Panc1 (cell line): ENCODE results near the gene COL10A1. TPM values are rescaled to one million over a fixed set of nuclear protein-coding genes. Genes with fewer than 3 reads are reported as not detected.

Experiments used
- ATAC-seq: fragments of 200-7000 bp; cut with Tn5 transposase; 2 replicates; pipeline ENCODE4 v1.9.1; 2020; ENCODE audit warnings: mild to moderate bottlenecking, moderate library complexity
- BruUV-seq: library from RNA; stranded (reverse); fragments of 400-500 nt; replicated peaks from 2 replicates; lab custom pipeline; 2021; lab: Mats Ljungman, UMichigan
- CTCF ChIA-PET: fragments of 300-600 bp; sonication (Branson Sonifier 250); formaldehyde crosslinking; loops from one replicate; lab custom pipeline; 2022; ENCODE audit warnings: antibody characterized with exemption; lab: Charles Lee
- POLR2A ChIA-PET: fragments of 300-600 bp; sonication (Branson Sonifier 250); formaldehyde crosslinking; loops from one replicate; lab custom pipeline; 2022; ENCODE audit warnings: antibody characterized with exemption; lab: Charles Lee
- DNase-seq: peaks from one replicate; pipeline ENCODE4 v3.0.0-alpha.2; 2010; ENCODE audit warnings: low read depth, low spot score
- H3K27ac ChIP-seq: 2 replicates; pipeline ENCODE4 v1.5.1; 2011; ENCODE audit warnings: mild to moderate bottlenecking, low read length, inconsistent platforms
- H3K27me3 ChIP-seq: fragments of 200-500 bp; sonication (Bioruptor generic); 2 replicates; pipeline ENCODE4 v1.6.0; 2014; ENCODE audit warnings: low read length, inconsistent platforms; ENCODE audit not compliant: control insufficient read depth, insufficient read depth
- H3K36me3 ChIP-seq: fragments of 200-500 bp; sonication (Bioruptor generic); 2 replicates; pipeline ENCODE4 v1.5.1; 2014; ENCODE audit warnings: inconsistent platforms, mild to moderate bottlenecking, low read length, moderate library complexity; ENCODE audit not compliant: control insufficient read depth, insufficient read depth
- H3K4me1 ChIP-seq: 2 replicates; pipeline ENCODE4 v1.5.1; 2011; ENCODE audit warnings: inconsistent platforms, mild to moderate bottlenecking, low read length, moderate library complexity; ENCODE audit not compliant: control insufficient read depth, insufficient read depth
- H3K4me3 ChIP-seq, 2 experiments: 2 replicates each; pipeline ENCODE4 v1.5.1; 2011 to 2012; ENCODE audit warnings: low read depth in 2 of 2, low read length in 2 of 2, mild to moderate bottlenecking in 2 of 2, inconsistent platforms in 1 of 2, moderate library complexity in 1 of 2
- H3K9me3 ChIP-seq: fragments of 200-500 bp; sonication (Bioruptor generic); 2 replicates; pipeline ENCODE4 v1.5.1; 2014; ENCODE audit warnings: low read depth, mild to moderate bottlenecking, inconsistent platforms, low read length, moderate library complexity; ENCODE audit not compliant: control insufficient read depth, insufficient read depth
- CTCF ChIP-seq: fragments of 450-650 bp; IDR thresholded peaks from 2 replicates; pipeline ENCODE4 v1.5.1; 2017; ENCODE audit warnings: mild to moderate bottlenecking
- POLR2AphosphoS5 ChIP-seq: IDR thresholded peaks from 2 replicates; pipeline ENCODE4 v1.6.1; 2012; ENCODE audit warnings: mild to moderate bottlenecking, low read depth, low read length, moderate library complexity
- SIN3A ChIP-seq: IDR thresholded peaks from 2 replicates; pipeline ENCODE4 v1.6.1; 2012; ENCODE audit warnings: low read depth, mild to moderate bottlenecking, low read length, moderate library complexity, borderline replicate concordance; ENCODE audit not compliant: insufficient read depth
- TCF7L2 ChIP-seq: IDR thresholded peaks from 2 replicates; pipeline ENCODE4 v1.6.1; 2011; ENCODE audit warnings: mild to moderate bottlenecking, low read depth, low read length, inconsistent platforms
- in situ Hi-C: cut with HindIII; loops from 2 replicates; pipeline ENCODE4 v1.10.0; 2016; ENCODE audit warnings: low sequenced_read_pairs, low pct_unique_long_range_greater_than_20kb
- intact Hi-C: fragments of 100-400 bp; cut with micrococcal nuclease; formaldehyde crosslinking; loops from one replicate; pipeline ENCODE4 v1.10.0; 2022; ENCODE audit not compliant: unreplicated experiment
- total RNA-seq: library from RNA; stranded (reverse); gene quantifications from one replicate; pipeline ENCODE4 v1.2.1, GENCODE V29; 2021; ENCODE audit not compliant: unreplicated experiment
- TF ChIP-seq, protein P1 (sequence below), 2 experiments: IDR thresholded peaks; 2 replicates each; pipeline ENCODE4 v1.6.1; 2011 to 2012; ENCODE audit warnings: low read depth in 2 of 2, control low read depth in 1 of 2, low read length in 1 of 2, mild to moderate bottlenecking in 1 of 2, moderate library complexity in 1 of 2; ENCODE audit not compliant: insufficient read depth in 1 of 2

COL10A1 gene
- total RNA-seq, 1 experiment from 2014 or later: not detected

DNA sequence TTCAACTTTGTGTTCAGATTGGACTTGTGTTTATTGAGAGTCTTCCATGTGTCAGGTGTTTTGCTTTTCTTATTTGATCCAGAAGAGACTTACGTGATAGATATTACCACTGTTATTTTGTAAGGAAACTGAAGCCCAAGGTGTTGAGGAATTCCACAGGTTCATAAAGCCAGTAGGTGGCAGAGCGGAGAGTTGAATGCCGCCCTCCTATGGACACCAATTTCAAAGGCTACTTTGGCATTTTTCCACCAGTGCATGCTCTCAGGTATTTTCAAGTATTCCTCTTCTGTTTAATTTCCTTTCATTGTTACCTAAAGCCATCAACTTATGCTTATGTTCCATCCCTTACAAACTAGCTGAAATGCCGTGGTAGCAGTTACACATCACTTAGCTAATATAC, 14.0 kb upstream of the COL10A1 start:
- intact Hi-C loops (no loop called here), in situ Hi-C loops (no loop called here)
- H3K36me3 ChIP-seq: no peaks in the 10 kb centered on the region; the same call in 1 of the 2 replicates
- no peaks in the 10 kb centered on the region for H3K4me1 ChIP-seq
- TF ChIP-seq, protein P1, sequence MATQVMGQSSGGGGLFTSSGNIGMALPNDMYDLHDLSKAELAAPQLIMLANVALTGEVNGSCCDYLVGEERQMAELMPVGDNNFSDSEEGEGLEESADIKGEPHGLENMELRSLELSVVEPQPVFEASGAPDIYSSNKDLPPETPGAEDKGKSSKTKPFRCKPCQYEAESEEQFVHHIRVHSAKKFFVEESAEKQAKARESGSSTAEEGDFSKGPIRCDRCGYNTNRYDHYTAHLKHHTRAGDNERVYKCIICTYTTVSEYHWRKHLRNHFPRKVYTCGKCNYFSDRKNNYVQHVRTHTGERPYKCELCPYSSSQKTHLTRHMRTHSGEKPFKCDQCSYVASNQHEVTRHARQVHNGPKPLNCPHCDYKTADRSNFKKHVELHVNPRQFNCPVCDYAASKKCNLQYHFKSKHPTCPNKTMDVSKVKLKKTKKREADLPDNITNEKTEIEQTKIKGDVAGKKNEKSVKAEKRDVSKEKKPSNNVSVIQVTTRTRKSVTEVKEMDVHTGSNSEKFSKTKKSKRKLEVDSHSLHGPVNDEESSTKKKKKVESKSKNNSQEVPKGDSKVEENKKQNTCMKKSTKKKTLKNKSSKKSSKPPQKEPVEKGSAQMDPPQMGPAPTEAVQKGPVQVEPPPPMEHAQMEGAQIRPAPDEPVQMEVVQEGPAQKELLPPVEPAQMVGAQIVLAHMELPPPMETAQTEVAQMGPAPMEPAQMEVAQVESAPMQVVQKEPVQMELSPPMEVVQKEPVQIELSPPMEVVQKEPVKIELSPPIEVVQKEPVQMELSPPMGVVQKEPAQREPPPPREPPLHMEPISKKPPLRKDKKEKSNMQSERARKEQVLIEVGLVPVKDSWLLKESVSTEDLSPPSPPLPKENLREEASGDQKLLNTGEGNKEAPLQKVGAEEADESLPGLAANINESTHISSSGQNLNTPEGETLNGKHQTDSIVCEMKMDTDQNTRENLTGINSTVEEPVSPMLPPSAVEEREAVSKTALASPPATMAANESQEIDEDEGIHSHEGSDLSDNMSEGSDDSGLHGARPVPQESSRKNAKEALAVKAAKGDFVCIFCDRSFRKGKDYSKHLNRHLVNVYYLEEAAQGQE (IDR thresholded peaks at IDR 0.05; ENCODE audit: insufficient read depth in 1 of 2, low read depth in 2 of 2, low read length in 1 of 2): no peak
- TF ChIP-seq CTCF: peak; percentile 67
- ChIA-PET POLR2A (no interaction called here), CTCF (no interaction called here)
- ATAC-seq (no peak; the same call in 1 of the 2 replicates), DNase-seq (no peak)
- BruUV-seq: no TSS peak
- no peaks in the 10 kb centered on the region for H3K9me3 ChIP-seq
- no peak overlapping the region for H3K4me3 ChIP-seq
- H3K27ac ChIP-seq: no peak overlapping the region
- H3K27me3 ChIP-seq: no peaks in the 10 kb centered on the region

- no peak overlapping the region for H3K4me3 ChIP-seq
- no TSS peak for BruUV-seq
Measured at GRCh38 chr6:116136933-116137340, 11.0 kb upstream of the COL10A1 start.

More at GRCh38 chr6:116136933-116137340, 11.0 kb upstream of the COL10A1 start:
- H3K9me3 ChIP-seq: no peaks in the 10 kb centered on the region
- intact Hi-C loops: no loop called here
- H3K27me3 ChIP-seq: no peaks in the 10 kb centered on the region
- H3K27ac ChIP-seq: no peak overlapping the region
- in situ Hi-C loops: no loop called here
- no peaks in the 10 kb centered on the region for H3K4me1 ChIP-seq
- no peaks in the 10 kb centered on the region; the same call in 1 of the 2 replicates for H3K36me3 ChIP-seq
- DNase-seq: no peak
- TF ChIP-seq CTCF: no peak
- no peak for TF ChIP-seq TCF7L2
- TF ChIP-seq POLR2AphosphoS5: no peak
- TF ChIP-seq, protein P1 (IDR thresholded peaks at IDR 0.05; ENCODE audit: insufficient read depth in 1 of 2, low read depth in 2 of 2, low read length in 1 of 2): no peak
- no peak for TF ChIP-seq SIN3A
- POLR2A ChIA-PET: no interaction called here
- CTCF ChIA-PET: no interaction called here
- ATAC-seq: no peak
